Midbrain (tissue), 1 donor: Measurements from ENCODE around the gene COMMD3.

ENCODE experiments used
- DNase-seq: peaks from one replicate; lab custom pipeline; 2025; lab: John Stamatoyannopoulos, UW

COMMD3 gene

GRCh38 chr10:22366771-22367170, 50.6 kb downstream of the COMMD3 start:
- no peak for DNase-seq

GRCh38 chr10:22367471-22367870, 51.3 kb downstream of the COMMD3 start:
- DNase-seq, result no peak

GRCh38 chr10:22368402-22368801, 52.2 kb downstream of the COMMD3 start:
- no peak for DNase-seq

GRCh38 chr10:22368981-22369380, 52.8 kb downstream of the COMMD3 start:
- DNase-seq, result no peak

- DNase-seq, result no peak
Observed at GRCh38 chr10:22369434-22370072, 53.4 kb downstream of the COMMD3 start.
